HEK293 (cell line): Measurements from ENCODE around the gene CDC42EP2.
A peak's percentile ranks its signal among the peaks of the same experiment; 100 is the strongest.

Experiments
- CTCF ChIA-PET: fragments of 350-600 bp; formaldehyde crosslinking; extraction: SDS; loops from one replicate; lab custom pipeline; 2021; ENCODE audit warnings: antibody characterized with exemption; lab: Yijun Ruan, JAX
- POLR2A ChIA-PET: fragments of 300-600 bp; formaldehyde crosslinking; extraction: SDS; loops from one replicate; lab custom pipeline; 2020; ENCODE audit warnings: antibody characterized with exemption, inconsistent platforms; lab: Yijun Ruan, JAX
- H3K27ac ChIP-seq: fragments of 200-500 bp; sonication (Bioruptor generic); 2 replicates; pipeline ENCODE4 v1.5.1; 2014; ENCODE audit warnings: low read depth, low read length, control low read depth, inconsistent platforms; ENCODE audit errors: extremely low read depth
- H3K36me3 ChIP-seq, 2 experiments: fragments of 200-500 bp in 1 of 2; sonication (Bioruptor generic) in 1 of 2; 1 replicate in 1 of 2; 2 replicates in 1 of 2; pipeline ENCODE4 v1.5.1; 2014 to 2017; ENCODE audit warnings: inconsistent platforms in 2 of 2, low read length in 2 of 2; ENCODE audit not compliant: control insufficient read depth in 2 of 2, insufficient read depth in 1 of 2
- H3K4me1 ChIP-seq: fragments of 200-500 bp; sonication (Bioruptor generic); 2 replicates; pipeline ENCODE4 v1.5.1; 2014; ENCODE audit warnings: mild to moderate bottlenecking, low read length, inconsistent platforms; ENCODE audit not compliant: control insufficient read depth, insufficient read depth
- H3K4me3 ChIP-seq: 2 replicates; pipeline ENCODE4 v1.5.1; 2011; ENCODE audit warnings: low read depth, mild to moderate bottlenecking, control low read depth, low read length, moderate library complexity
- H3K9me3 ChIP-seq: fragments of 200-500 bp; sonication (Bioruptor generic); 2 replicates; pipeline ENCODE4 v1.5.1; 2014; ENCODE audit warnings: low read depth, low read length, inconsistent platforms; ENCODE audit not compliant: control insufficient read depth, insufficient read depth
- GLI4 ChIP-seq: fragments of 450-650 bp; formaldehyde crosslinking; IDR thresholded peaks from 2 replicates; pipeline ENCODE4 v1.5.1; 2016; ENCODE audit warnings: missing biosample characterization, missing genetic modification characterization
- GLIS1 ChIP-seq: fragments of 450-650 bp; formaldehyde crosslinking; IDR thresholded peaks from 2 replicates; pipeline ENCODE4 v1.5.1; 2016; ENCODE audit warnings: missing biosample characterization, missing genetic modification characterization
- YY2 ChIP-seq: fragments of 450-650 bp; formaldehyde crosslinking; IDR thresholded peaks from 2 replicates; pipeline ENCODE4 v1.5.1; 2016; ENCODE audit warnings: missing biosample characterization, missing genetic modification characterization
- ZBTB17 ChIP-seq: fragments of 450-650 bp; formaldehyde crosslinking; IDR thresholded peaks from 2 replicates; pipeline ENCODE4 v1.5.1; 2016; ENCODE audit warnings: missing biosample characterization, missing genetic modification characterization
- ZBTB8A ChIP-seq: fragments of 450-650 bp; formaldehyde crosslinking; IDR thresholded peaks from 2 replicates; pipeline ENCODE4 v1.5.1; 2016; ENCODE audit warnings: missing biosample characterization, missing genetic modification characterization
- ZFP3 ChIP-seq: fragments of 450-650 bp; formaldehyde crosslinking; IDR thresholded peaks from 2 replicates; pipeline ENCODE4 v1.5.1; 2016; ENCODE audit warnings: low read depth, missing biosample characterization, missing genetic modification characterization
- ZNF133 ChIP-seq: fragments of 450-650 bp; formaldehyde crosslinking; IDR thresholded peaks from 2 replicates; pipeline ENCODE4 v1.5.1; 2016; ENCODE audit warnings: missing biosample characterization, missing genetic modification characterization
- ZNF140 ChIP-seq: fragments of 450-650 bp; formaldehyde crosslinking; IDR thresholded peaks from 2 replicates; pipeline ENCODE4 v1.5.1; 2016; ENCODE audit warnings: missing biosample characterization, missing genetic modification characterization
- ZNF19 ChIP-seq: fragments of 450-650 bp; formaldehyde crosslinking; IDR thresholded peaks from 2 replicates; pipeline ENCODE4; 2016; ENCODE audit warnings: missing biosample characterization, missing genetic modification characterization, low read depth
- ZNF354C ChIP-seq: fragments of 450-650 bp; formaldehyde crosslinking; IDR thresholded peaks from 2 replicates; pipeline ENCODE4 v1.5.1; 2016; ENCODE audit warnings: missing biosample characterization, missing genetic modification characterization, low read depth, borderline replicate concordance
- ZNF501 ChIP-seq: fragments of 450-650 bp; formaldehyde crosslinking; IDR thresholded peaks from 2 replicates; pipeline ENCODE4 v1.5.1; 2016; ENCODE audit warnings: missing biosample characterization, missing genetic modification characterization
- ZNF521 ChIP-seq: fragments of 450-650 bp; formaldehyde crosslinking; IDR thresholded peaks from 2 replicates; pipeline ENCODE4 v1.5.1; 2017; ENCODE audit warnings: missing biosample characterization, mild to moderate bottlenecking, missing genetic modification characterization
- ZNF530 ChIP-seq: fragments of 450-650 bp; formaldehyde crosslinking; IDR thresholded peaks from 2 replicates; pipeline ENCODE4 v1.5.1; 2016; ENCODE audit warnings: low read depth, missing biosample characterization, missing genetic modification characterization
- ZNF777 ChIP-seq: fragments of 450-650 bp; formaldehyde crosslinking; IDR thresholded peaks from 2 replicates; pipeline ENCODE4 v1.5.1; 2017; ENCODE audit warnings: missing biosample characterization, missing genetic modification characterization, borderline replicate concordance
- TF ChIP-seq, protein P1 (sequence below): fragments of 450-650 bp; formaldehyde crosslinking; optimal IDR thresholded peaks from 2 replicates; pipeline ENCODE3; 2016; ENCODE audit warnings: missing biosample characterization, mild to moderate bottlenecking, missing genetic modification characterization
- TF ChIP-seq, protein P2 (sequence below): fragments of 450-650 bp; formaldehyde crosslinking; IDR thresholded peaks from 2 replicates; pipeline ENCODE4 v1.5.1; 2017; ENCODE audit warnings: missing biosample characterization, missing genetic modification characterization
- TF ChIP-seq, protein P3 (sequence below): fragments of 450-650 bp; formaldehyde crosslinking; IDR thresholded peaks from 2 replicates; pipeline ENCODE4 v1.5.1; 2016; ENCODE audit warnings: missing biosample characterization, missing genetic modification characterization
- TF ChIP-seq, protein P4 (sequence below): fragments of 450-650 bp; IDR thresholded peaks from 2 replicates; pipeline ENCODE4 v1.5.1; 2018; ENCODE audit warnings: missing biosample characterization, missing genetic modification characterization

Gene CDC42EP2

DNA sequence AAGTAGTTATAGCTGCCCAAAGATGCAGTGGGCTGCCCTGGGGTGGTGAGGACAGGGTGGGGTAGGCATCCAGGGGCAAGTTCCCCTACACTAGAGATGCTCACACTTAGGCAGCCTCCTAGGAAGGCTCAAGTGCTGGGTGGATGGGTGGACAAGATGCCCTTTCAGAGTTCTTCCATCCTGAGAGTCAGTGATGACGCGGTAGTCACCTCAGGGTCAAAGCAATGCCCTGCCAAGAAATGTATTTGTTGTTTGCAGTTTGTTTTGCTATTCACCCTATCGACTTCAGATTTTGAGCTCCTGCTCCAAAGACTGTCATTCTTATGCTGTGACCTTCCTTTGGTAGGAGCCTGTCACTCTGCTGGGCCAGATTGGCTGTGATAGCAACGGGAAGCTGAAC, 34.0 kb upstream of the CDC42EP2 start:
- ChIA-PET CTCF (interaction anchor here (1.3 to 9.7 kb wide), 3 partner anchors 10 to 49 kb away, joined by 3 to 109 read pairs (median 5); partner anchors contain the start of gene CDC42EP2), POLR2A (interaction anchor here (0.7 kb wide), 1 partner anchor 19 kb away, joined by 4 read pairs; the partner anchor contains the start of gene POLA2)
- Histone ChIP-seq H3K4me3 (no peak overlapping the region), H3K9me3 (no peaks in the 10 kb centered on the region), H3K36me3 (peaks cover 29 to 100% of the 10 kb centered on the region in 2 experiments), H3K27ac (no peak overlapping the region), H3K4me1 (no peaks in the 10 kb centered on the region)
- TF ChIP-seq, protein P1, sequence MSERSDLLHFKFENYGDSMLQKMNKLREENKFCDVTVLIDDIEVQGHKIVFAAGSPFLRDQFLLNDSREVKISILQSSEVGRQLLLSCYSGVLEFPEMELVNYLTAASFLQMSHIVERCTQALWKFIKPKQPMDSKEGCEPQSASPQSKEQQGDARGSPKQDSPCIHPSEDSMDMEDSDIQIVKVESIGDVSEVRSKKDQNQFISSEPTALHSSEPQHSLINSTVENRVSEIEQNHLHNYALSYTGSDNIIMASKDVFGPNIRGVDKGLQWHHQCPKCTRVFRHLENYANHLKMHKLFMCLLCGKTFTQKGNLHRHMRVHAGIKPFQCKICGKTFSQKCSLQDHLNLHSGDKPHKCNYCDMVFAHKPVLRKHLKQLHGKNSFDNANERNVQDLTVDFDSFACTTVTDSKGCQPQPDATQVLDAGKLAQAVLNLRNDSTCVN (tag by site-specific recombination): no peak

DNA sequence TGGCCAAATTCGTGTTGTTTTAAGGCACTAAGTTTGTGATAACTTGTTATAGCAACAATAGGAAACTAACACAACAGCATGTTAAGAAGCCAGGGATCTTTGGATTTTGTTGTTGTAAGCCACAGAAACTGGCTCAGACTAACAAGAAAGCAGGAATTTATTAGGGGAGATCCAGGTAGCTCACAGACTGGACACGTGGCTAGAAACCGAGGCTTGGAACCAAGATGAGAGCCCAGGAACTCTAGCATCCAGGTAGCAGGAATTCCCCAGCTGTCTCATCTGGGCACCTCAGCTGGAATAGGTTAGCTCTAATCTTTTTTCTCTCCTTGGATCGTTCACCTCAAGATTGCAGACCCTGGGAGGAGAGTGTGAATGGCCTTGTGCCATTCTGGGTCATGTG, 28.0 kb upstream of the CDC42EP2 start:
- CTCF ChIA-PET: interaction anchor here (1.1 to 1.3 kb wide), 2 partner anchors 12 to 29 kb away, joined by 4 to 7 read pairs; no protein-coding TSS in a partner anchor
- TF ChIP-seq ZNF521 (tag by site-specific recombination) (no peak), ZNF133 (tag by site-specific recombination) (no peak), YY2 (tag by site-specific recombination) (no peak), ZNF530 (tag by site-specific recombination) (no peak), ZNF19 (tag by site-specific recombination) (no peak)
- TF ChIP-seq, protein P2, sequence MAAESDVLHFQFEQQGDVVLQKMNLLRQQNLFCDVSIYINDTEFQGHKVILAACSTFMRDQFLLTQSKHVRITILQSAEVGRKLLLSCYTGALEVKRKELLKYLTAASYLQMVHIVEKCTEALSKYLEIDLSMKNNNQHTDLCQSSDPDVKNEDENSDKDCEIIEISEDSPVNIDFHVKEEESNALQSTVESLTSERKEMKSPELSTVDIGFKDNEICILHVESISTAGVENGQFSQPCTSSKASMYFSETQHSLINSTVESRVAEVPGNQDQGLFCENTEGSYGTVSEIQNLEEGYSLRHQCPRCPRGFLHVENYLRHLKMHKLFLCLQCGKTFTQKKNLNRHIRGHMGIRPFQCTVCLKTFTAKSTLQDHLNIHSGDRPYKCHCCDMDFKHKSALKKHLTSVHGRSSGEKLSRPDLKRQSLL (tag by site-specific recombination): no peak
- TF ChIP-seq, protein P3, sequence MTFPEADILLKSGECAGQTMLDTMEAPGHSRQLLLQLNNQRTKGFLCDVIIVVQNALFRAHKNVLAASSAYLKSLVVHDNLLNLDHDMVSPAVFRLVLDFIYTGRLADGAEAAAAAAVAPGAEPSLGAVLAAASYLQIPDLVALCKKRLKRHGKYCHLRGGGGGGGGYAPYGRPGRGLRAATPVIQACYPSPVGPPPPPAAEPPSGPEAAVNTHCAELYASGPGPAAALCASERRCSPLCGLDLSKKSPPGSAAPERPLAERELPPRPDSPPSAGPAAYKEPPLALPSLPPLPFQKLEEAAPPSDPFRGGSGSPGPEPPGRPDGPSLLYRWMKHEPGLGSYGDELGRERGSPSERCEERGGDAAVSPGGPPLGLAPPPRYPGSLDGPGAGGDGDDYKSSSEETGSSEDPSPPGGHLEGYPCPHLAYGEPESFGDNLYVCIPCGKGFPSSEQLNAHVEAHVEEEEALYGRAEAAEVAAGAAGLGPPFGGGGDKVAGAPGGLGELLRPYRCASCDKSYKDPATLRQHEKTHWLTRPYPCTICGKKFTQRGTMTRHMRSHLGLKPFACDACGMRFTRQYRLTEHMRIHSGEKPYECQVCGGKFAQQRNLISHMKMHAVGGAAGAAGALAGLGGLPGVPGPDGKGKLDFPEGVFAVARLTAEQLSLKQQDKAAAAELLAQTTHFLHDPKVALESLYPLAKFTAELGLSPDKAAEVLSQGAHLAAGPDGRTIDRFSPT (tag by site-specific recombination): no peak

DNA sequence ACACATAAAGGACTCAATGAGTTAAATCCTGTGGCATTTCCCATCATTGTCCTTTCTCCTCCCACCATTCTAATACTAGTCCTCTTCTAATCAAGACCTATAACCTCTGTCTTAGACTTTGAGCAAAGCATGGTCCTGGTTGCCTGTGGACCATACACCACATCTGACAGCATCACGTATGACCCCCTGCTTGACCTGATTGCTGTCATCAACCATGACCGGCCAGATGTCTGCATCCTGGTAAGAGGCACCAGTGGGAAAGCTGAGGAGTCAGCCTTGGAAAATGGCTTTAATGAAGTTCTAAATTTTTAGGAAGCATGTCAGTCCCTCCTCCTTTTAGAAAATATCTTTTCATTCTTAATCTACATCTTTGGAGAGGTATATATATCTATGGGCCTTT, 27.1 kb upstream of the CDC42EP2 start:
- no peak overlapping the region for H3K4me3 ChIP-seq
- TF ChIP-seq ZNF777 (no peak), ZNF501 (tag by site-specific recombination) (no peak)
- H3K27ac ChIP-seq: no peak overlapping the region
- H3K36me3 ChIP-seq: peaks cover 29 to 99% of the 10 kb centered on the region in 2 experiments
- H3K4me1 ChIP-seq: no peaks in the 10 kb centered on the region
- CTCF ChIA-PET: interaction anchor here (1.1 to 1.3 kb wide), 2 partner anchors 13 to 42 kb away, joined by 3 to 7 read pairs; no protein-coding TSS in a partner anchor
- POLR2A ChIA-PET: interaction anchor here (1.3 kb wide), 1 partner anchor 26 kb away, joined by 4 read pairs; the partner anchor contains the start of gene POLA2
- no peaks in the 10 kb centered on the region for H3K9me3 ChIP-seq

More for the DNA sequence above, 28.0 kb upstream of the CDC42EP2 start:
- Histone ChIP-seq H3K9me3 (no peaks in the 10 kb centered on the region), H3K4me3 (no peak overlapping the region), H3K36me3 (peaks cover 30 to 99% of the 10 kb centered on the region in 2 experiments), H3K27ac (no peak overlapping the region), H3K4me1 (no peaks in the 10 kb centered on the region)
- POLR2A ChIA-PET: no interaction called here

DNA sequence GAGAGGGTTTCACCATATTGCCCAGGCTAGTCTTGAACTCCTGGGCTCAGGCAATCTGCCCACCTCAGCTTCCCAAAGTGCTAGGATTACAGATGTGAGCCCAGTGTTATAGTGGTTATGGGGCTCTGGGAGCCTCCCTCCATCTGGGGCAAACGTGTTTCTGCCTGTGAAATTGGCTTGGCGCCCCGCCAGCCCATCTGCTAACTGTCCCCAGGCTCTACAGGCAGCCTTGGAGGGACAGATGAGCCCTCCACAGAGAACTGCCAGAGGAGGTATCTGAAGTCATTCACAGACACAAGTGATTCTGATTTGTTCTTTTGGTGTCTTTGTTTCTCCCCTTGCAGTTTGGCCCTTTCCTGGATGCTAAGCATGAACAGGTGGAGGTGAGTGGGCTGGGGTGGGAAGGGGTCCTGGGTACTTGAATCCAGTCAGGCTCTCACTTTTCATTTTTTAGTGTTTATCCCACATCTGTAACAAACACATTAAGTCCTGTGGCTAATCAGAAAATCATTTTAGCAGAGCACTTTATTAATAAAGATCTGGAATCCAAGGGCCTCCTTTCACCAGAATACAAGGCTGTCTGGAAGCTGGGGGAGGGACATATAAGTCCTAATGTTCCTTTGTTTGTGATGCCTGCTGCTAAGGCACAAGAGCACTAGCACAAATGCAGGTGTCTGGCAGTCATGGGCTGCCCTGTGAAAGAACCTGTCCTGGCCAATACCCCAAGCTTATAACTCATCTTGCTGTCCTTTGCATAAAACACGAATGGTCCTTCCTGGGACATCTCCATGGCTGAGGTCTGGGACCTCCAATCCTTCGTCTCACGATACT, 25.7 kb upstream of the CDC42EP2 start:
- Histone ChIP-seq H3K36me3 (peaks cover 26 to 99% of the 10 kb centered on the region in 2 experiments), H3K4me1 (no peaks in the 10 kb centered on the region), H3K4me3 (no peak overlapping the region), H3K27ac (no peak overlapping the region), H3K9me3 (no peaks in the 10 kb centered on the region)
- CTCF ChIA-PET: interaction anchor here (0.6 to 2.2 kb wide), 8 partner anchors 11 to 64 kb away, joined by 3 to 9 read pairs (median 4); no protein-coding TSS in a partner anchor
- POLR2A ChIA-PET: interaction anchor here (0.8 to 1.4 kb wide), 4 partner anchors 14 to 27 kb away, joined by 3 to 4 read pairs (median 4); partner anchors contain the start of genes CDC42EP2 and POLA2
- TF ChIP-seq ZBTB8A (tag by site-specific recombination) (peak; percentile 24; the same call in 1 of the 2 replicates), ZNF140 (no peak), GLIS1 (tag by site-specific recombination) (0 out of 2 replicates have a peak, but pooled peaks have one; percentile 19), GLI4 (tag by site-specific recombination) (no peak), ZFP3 (no peak), ZNF354C (tag by site-specific recombination) (no peak), ZBTB17 (tag by site-specific recombination) (0 out of 2 replicates have a peak, but pooled peaks have one; percentile 13)
- TF ChIP-seq, protein P4, sequence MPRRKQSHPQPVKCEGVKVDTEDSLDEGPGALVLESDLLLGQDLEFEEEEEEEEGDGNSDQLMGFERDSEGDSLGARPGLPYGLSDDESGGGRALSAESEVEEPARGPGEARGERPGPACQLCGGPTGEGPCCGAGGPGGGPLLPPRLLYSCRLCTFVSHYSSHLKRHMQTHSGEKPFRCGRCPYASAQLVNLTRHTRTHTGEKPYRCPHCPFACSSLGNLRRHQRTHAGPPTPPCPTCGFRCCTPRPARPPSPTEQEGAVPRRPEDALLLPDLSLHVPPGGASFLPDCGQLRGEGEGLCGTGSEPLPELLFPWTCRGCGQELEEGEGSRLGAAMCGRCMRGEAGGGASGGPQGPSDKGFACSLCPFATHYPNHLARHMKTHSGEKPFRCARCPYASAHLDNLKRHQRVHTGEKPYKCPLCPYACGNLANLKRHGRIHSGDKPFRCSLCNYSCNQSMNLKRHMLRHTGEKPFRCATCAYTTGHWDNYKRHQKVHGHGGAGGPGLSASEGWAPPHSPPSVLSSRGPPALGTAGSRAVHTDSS: no peak
